Measurements from ENCODE around the gene AGPAT3.

AGPAT3 gene

DNA sequence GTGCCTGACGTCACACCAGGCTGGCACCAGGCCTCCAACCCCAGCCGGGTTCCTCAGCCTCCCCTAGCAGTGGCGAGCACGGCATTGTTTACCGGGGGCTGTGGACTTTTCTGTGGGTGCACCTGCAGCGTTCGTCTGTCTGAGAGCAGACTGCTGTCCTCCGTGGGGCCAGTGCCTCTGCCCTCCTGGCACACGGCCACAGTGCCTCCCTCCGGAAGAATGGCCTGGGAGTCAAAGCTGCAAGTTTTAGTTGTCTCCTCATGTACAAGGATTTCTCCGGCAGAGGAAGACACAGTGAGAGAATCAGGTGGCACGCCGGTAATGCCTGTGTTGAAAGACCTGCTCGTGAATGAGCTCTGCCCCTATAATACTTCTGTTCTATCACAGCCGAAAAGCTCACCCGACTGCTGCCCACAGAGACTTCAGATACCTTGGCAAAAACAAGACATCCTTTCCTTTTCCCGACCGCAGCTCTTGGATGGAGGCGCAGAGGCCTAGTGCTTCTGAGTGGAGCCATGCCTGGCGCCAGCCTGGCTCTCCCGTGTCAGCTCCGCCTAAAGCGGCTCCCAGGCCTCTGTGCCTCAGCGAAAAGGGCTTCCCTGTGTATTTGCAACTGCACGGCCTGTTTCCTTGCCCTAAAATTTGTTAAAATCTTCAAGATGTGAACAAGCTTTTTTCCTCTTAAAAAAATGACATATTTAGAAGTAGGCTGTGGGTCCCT, 71.4 kb downstream of the AGPAT3 start:
- Mint-ChIP-seq H3K9me3 (no peaks in the 10 kb centered on the region), H3K27me3 (no peaks in the 10 kb centered on the region), H3K27ac (no peak overlapping the region), H3K4me1 (peaks cover 16% of the 10 kb centered on the region), H3K4me3 (no peak overlapping the region), H3K36me3 (peaks cover 7% of the 10 kb centered on the region)
- no peak for DNase-seq
- CTCF ChIA-PET = interaction anchor here (0.6 to 2.8 kb wide), 4 partner anchors 44 to 128 kb away, joined by 3 to 7 read pairs (median 4); no protein-coding TSS in a partner anchor

- H3K4me1 Mint-ChIP-seq = peaks cover 16% of the 10 kb centered on the region
- no peaks in the 10 kb centered on the region for H3K27me3 Mint-ChIP-seq
- DNase-seq = no peak
- CTCF ChIA-PET = interaction anchor here (0.7 to 4.8 kb wide), 13 partner anchors 11 to 131 kb away, joined by 3 to 23 read pairs (median 4); no protein-coding TSS in a partner anchor
- H3K27ac Mint-ChIP-seq = peak overlapping the region; percentile 4
- no peaks in the 10 kb centered on the region for H3K9me3 Mint-ChIP-seq
- H3K36me3 Mint-ChIP-seq = peaks cover 7% of the 10 kb centered on the region
- H3K4me3 Mint-ChIP-seq = no peak overlapping the region
Observed at GRCh38 chr21:43937051-43937832, 72.2 kb downstream of the AGPAT3 start.

DNA sequence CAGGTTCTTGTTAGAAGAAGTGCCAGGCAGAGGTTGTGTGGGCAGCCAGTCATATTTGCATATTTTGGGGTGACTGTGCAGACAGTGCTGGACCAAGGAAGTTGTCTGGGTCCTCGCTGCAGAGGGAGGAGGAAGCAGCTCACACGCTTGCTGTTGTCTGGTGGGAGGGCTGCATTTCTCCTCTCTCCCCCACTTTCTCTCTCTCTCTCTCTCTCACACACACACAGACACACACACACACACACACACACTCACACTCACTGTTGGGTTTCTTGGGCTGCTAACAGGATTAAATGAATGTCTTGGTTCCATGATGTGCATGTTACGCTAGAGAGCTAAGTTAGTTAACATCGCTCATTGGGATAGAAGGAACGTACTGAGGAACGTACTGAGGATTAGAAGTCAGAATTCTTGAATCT, 72.9 kb downstream of the AGPAT3 start:
- peak overlapping the region; percentile 4 for H3K27ac Mint-ChIP-seq
- H3K4me1 Mint-ChIP-seq = peaks cover 16% of the 10 kb centered on the region
- H3K27me3 Mint-ChIP-seq = no peaks in the 10 kb centered on the region
- DNase-seq = no peak
- H3K4me3 Mint-ChIP-seq = no peak overlapping the region
- H3K36me3 Mint-ChIP-seq = peaks cover 7% of the 10 kb centered on the region
- H3K9me3 Mint-ChIP-seq = no peaks in the 10 kb centered on the region
- CTCF ChIA-PET = interaction anchor here (0.7 to 4.8 kb wide), 12 partner anchors 12 to 130 kb away, joined by 3 to 23 read pairs (median 4); no protein-coding TSS in a partner anchor

- H3K9me3 Mint-ChIP-seq = no peaks in the 10 kb centered on the region
- no peaks in the 10 kb centered on the region for H3K27me3 Mint-ChIP-seq
- CTCF ChIA-PET = interaction anchor here (0.7 to 4.8 kb wide), 14 partner anchors 11 to 130 kb away, joined by 3 to 23 read pairs (median 6); no protein-coding TSS in a partner anchor
- DNase-seq = peak; percentile 94
- H3K27ac Mint-ChIP-seq = peak overlapping the region; percentile 81
- H3K4me3 Mint-ChIP-seq = peak overlapping the region; percentile 79
- H3K4me1 Mint-ChIP-seq = peaks cover 16% of the 10 kb centered on the region
- H3K36me3 Mint-ChIP-seq = peaks cover 7% of the 10 kb centered on the region
Observed at GRCh38 chr21:43938751-43939442, 73.9 kb downstream of the AGPAT3 start.

- Mint-ChIP-seq H3K9me3 (no peaks in the 10 kb centered on the region), H3K27me3 (no peaks in the 10 kb centered on the region), H3K4me1 (peaks cover 16% of the 10 kb centered on the region), H3K27ac (peak overlapping the region; percentile 35), H3K4me3 (no peak overlapping the region), H3K36me3 (peaks cover 7% of the 10 kb centered on the region)
- CTCF ChIA-PET = interaction anchor here (0.7 to 4.8 kb wide), 13 partner anchors 10 to 131 kb away, joined by 3 to 23 read pairs (median 6); no protein-coding TSS in a partner anchor
- DNase-seq = no peak
Observed at GRCh38 chr21:43939443-43940328, 74.7 kb downstream of the AGPAT3 start.

DNA sequence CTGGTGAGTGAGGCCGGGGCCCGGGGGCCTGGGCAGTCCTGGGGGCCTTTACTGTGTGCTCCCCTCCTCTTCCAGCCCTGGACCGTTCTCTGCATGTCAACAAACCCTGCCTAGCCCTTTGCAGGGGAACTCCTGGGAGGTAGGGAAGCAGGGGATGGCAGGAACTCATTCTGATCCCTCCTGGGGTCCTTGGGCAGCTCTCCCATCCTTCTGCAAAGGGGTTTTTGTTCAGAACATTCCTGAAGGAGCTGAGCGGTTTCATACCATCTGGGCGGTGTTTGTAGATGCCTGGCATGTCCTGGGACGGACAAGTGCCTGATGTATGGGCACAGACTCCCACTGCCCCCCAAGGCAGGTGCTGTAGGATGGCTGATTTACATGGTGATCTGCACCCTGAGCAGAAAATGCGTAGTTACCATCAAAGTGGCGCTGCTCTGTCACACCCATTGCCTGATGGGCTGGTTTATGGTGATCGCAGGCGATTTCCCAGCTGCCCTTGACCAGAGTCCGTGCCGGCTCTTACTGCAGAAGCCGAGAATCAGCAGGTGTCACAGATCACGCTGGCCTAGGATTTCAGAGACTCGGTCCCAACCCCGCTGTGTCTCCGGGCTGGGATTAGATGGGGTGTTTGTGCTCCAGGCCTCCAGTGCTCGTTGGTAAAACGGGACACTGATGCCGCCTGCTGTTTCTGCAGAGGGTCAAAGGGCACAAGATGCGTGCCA, 75.5 kb downstream of the AGPAT3 start:
- H3K9me3 Mint-ChIP-seq = no peaks in the 10 kb centered on the region
- peaks cover 7% of the 10 kb centered on the region for H3K36me3 Mint-ChIP-seq
- H3K27ac Mint-ChIP-seq = no peak overlapping the region
- no peak overlapping the region for H3K4me3 Mint-ChIP-seq
- no peaks in the 10 kb centered on the region for H3K27me3 Mint-ChIP-seq
- peaks cover 16% of the 10 kb centered on the region for H3K4me1 Mint-ChIP-seq
- CTCF ChIA-PET = interaction anchor here (0.5 to 4.8 kb wide), 11 partner anchors 9 to 1399 kb away, joined by 3 to 23 read pairs (median 4); no protein-coding TSS in a partner anchor
- no peak for DNase-seq

DNA sequence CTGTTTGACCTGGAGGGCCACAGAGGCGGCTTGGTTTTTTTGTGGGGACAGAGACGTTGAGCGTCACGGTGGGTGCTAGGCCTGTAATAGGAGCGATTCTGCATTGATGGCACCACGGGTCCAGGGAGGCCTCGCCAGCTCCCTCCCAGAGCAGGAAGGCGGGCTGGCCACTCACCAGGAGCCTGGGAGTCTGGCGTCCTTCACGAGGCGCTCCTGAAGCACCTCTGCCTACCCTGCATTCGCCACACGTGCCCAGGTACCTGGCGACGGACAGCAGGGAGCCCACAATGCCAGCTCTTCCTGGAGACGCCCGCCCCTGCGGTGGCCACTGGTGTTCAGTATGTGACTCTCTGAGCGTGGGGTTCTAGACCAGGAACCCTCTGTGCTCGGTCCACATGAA, 77.2 kb downstream of the AGPAT3 start:
- Mint-ChIP-seq H3K36me3 (peaks cover 16% of the 10 kb centered on the region), H3K27ac (no peak overlapping the region), H3K4me1 (peaks cover 16% of the 10 kb centered on the region), H3K9me3 (no peaks in the 10 kb centered on the region), H3K4me3 (no peak overlapping the region), H3K27me3 (no peaks in the 10 kb centered on the region)
- no peak for DNase-seq
- CTCF ChIA-PET = interaction anchor here (0.6 to 1.5 kb wide), 4 partner anchors 15 to 128 kb away, joined by 3 to 4 read pairs (median 4); no protein-coding TSS in a partner anchor

- DNase-seq = no peak
- peaks cover 20% of the 10 kb centered on the region for H3K36me3 Mint-ChIP-seq
- no peak overlapping the region for H3K4me3 Mint-ChIP-seq
- H3K27me3 Mint-ChIP-seq = no peaks in the 10 kb centered on the region
- H3K9me3 Mint-ChIP-seq = no peaks in the 10 kb centered on the region
- H3K4me1 Mint-ChIP-seq = peaks cover 15% of the 10 kb centered on the region
- CTCF ChIA-PET = interaction anchor here (0.6 kb wide), 1 partner anchor 23 kb away, joined by 3 read pairs; no protein-coding TSS in a partner anchor
- no peak overlapping the region for H3K27ac Mint-ChIP-seq
Observed at GRCh38 chr21:43942621-43943020, 77.6 kb downstream of the AGPAT3 start.

DNA sequence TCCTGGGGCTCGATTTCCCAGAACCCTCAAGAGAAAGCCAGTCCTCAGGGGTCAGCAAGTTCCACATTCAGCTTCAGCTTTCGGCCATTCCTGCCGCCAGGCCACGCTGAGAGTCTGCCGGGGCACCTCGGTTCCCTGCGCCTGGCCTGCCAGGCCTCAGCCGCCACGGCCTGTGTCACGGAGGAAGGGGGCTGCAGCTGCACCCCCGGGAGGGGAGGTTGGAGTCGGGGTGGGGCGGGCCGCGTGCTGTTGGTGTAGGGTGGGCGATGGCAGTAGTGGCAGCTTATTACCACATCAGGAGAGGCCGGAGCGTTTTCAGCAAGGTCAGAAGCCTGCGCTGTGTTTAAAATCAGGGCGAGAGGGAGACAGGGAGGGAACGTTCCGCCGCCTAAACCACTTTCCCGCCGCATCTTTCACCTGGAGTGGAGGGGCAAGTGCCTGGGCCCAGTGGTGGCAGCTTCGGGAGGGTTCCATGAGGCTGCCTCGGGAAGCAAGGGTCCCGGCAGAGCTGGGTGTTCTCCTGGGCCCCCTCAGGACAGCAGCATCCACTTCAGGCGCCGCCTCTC, 78.6 kb downstream of the AGPAT3 start:
- Mint-ChIP-seq H3K27me3 (no peaks in the 10 kb centered on the region), H3K36me3 (peaks cover 28% of the 10 kb centered on the region), H3K9me3 (peaks cover 8% of the 10 kb centered on the region), H3K27ac (no peak overlapping the region), H3K4me3 (no peak overlapping the region), H3K4me1 (peaks cover 12% of the 10 kb centered on the region)
- DNase-seq = no peak
- CTCF ChIA-PET = no interaction called here

- CTCF ChIA-PET = no interaction called here
- H3K4me1 Mint-ChIP-seq = peaks cover 10% of the 10 kb centered on the region
Observed at GRCh38 chr21:43944078-43944633, 79.1 kb downstream of the AGPAT3 start.

DNA sequence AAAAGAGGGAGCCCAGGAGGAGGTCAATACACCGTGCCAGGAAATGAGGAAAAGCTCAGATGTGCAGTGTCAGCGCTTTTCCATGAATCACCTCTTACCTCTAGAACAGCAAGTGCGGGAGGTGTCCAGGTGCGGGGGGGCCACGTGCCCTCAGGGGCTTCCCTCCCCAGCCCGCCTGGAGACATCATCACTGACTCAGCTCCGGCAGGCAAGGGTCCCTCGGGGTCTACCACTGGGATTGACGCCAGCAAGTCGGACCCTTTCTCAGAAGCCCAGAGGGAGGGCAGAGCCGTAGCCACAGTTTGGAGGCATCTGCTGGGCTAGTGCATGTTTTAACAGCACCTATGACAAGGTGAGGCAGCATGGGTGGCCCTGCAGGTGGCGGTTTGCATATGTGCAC, 79.7 kb downstream of the AGPAT3 start:
- H3K27me3 Mint-ChIP-seq = no peaks in the 10 kb centered on the region
- H3K9me3 Mint-ChIP-seq = peaks cover 18% of the 10 kb centered on the region
- no peak overlapping the region for H3K4me3 Mint-ChIP-seq
- peaks cover 14% of the 10 kb centered on the region for H3K4me1 Mint-ChIP-seq
- no peak for DNase-seq
- H3K27ac Mint-ChIP-seq = no peak overlapping the region
- peaks cover 38% of the 10 kb centered on the region for H3K36me3 Mint-ChIP-seq
- CTCF ChIA-PET = no interaction called here

More at GRCh38 chr21:43944078-43944633, 79.1 kb downstream of the AGPAT3 start:
- Mint-ChIP-seq H3K27ac (peak overlapping the region; percentile 52), H3K36me3 (peaks cover 32% of the 10 kb centered on the region), H3K4me3 (no peak overlapping the region), H3K27me3 (no peaks in the 10 kb centered on the region), H3K9me3 (peaks cover 12% of the 10 kb centered on the region)
- no peak for DNase-seq

All from activated naive CD4-positive, alpha-beta T cell treated with anti-CD3 and anti-CD28 coated beads, Interleukin-2, amount 10 ng/mL, durations not matched to agents 7 days and 5 days (primary cell).